Measurements from ENCODE around the gene KLK10. TPM values are rescaled to one million over a fixed set of nuclear protein-coding genes. Genes with fewer than 3 reads are reported as not detected.
A peak's percentile ranks its signal among the peaks of the same experiment; 100 is the strongest.

Gene KLK10
- total and polyA plus RNA-seq, 2 experiments from 2014 or later, result not detected

GRCh38 chr19:51063664-51064063 lies 44.2 kb upstream of the KLK10 start:
- Histone ChIP-seq H3K36me3 (ENCODE audit: low read depth) (no peaks in the 10 kb centered on the region), H3K9me3 (ENCODE audit: low read depth) (no peaks in the 10 kb centered on the region), H3K9ac (no peak overlapping the region), H4K20me1 (ENCODE audit: insufficient read depth) (no peaks in the 10 kb centered on the region), H2AFZ (no peak overlapping the region), H3K79me2 (ENCODE audit: insufficient read depth) (no peaks in the 10 kb centered on the region), H3K4me1 (ENCODE audit: insufficient read depth) (no peaks in the 10 kb centered on the region), H3K9me2 (ENCODE audit: insufficient read depth) (no peaks in the 10 kb centered on the region), H3K27me3 (replicated peaks; ENCODE audit: insufficient read depth) (no peaks in the 10 kb centered on the region), H3F3A (ENCODE audit: insufficient read depth) (no peaks in the 10 kb centered on the region), H3K27ac (no peak overlapping the region), H3K4me3 (no peak overlapping the region), H3K4me2 (ENCODE audit: unreplicated experiment) (no peak overlapping the region)
- no peak for TF ChIP-seq EZH2phosphoT487 (IDR thresholded peaks at IDR 0.05; ENCODE audit: insufficient read depth, low read depth)
- TF ChIP-seq EZH2 (IDR thresholded peaks at IDR 0.05; ENCODE audit: insufficient read depth, poor library complexity, severe bottlenecking), result no peak
- 63 to 67% methylated on average over 7 of the region's 7 CpGs for WGBS, 2 experiments (ENCODE audit: low coverage in 1 of 2, low lambda C conversion rate in 2 of 2, missing lambda C conversion rate in 2 of 2)
- DNase-seq, result no peak
- in situ Hi-C loops (cut with MboI), result no loop called here

DNA sequence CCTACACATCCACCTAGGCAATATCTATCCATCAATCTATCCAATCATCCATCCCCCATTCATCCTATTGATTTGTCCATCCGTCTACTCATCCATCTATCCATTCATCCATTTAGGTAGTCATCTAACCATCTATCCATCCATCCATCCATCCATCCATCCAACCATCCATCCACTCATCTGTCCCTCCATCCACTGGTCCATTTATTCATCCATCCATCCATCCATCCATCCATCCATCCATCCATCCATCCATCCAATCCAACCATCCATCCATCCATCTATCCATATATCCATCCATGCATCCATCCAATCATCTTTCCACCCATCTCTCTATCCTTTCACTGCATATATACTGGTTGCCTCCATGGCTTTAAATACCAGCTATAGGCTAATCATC lies 41.5 kb upstream of the KLK10 start:
- in situ Hi-C loops (cut with MboI), result no loop called here
- Histone ChIP-seq H3K79me2 (ENCODE audit: insufficient read depth) (no peaks in the 10 kb centered on the region), H3K27ac (no peak overlapping the region), H3K9me3 (ENCODE audit: low read depth) (no peaks in the 10 kb centered on the region), H3K4me1 (ENCODE audit: insufficient read depth) (no peaks in the 10 kb centered on the region), H3K9ac (no peak overlapping the region), H3K27me3 (replicated peaks; ENCODE audit: insufficient read depth) (0 out of 2 replicates have a peak, but pooled peaks cover 5% of the 10 kb centered on the region), H3K4me2 (ENCODE audit: unreplicated experiment) (no peak overlapping the region), H3K36me3 (ENCODE audit: low read depth) (no peaks in the 10 kb centered on the region), H2AFZ (no peak overlapping the region), H3F3A (ENCODE audit: insufficient read depth) (no peaks in the 10 kb centered on the region), H3K9me2 (ENCODE audit: insufficient read depth) (no peaks in the 10 kb centered on the region), H4K20me1 (ENCODE audit: insufficient read depth) (no peaks in the 10 kb centered on the region), H3K4me3 (no peak overlapping the region)
- DNase-seq, result no peak
- no peak for TF ChIP-seq EZH2phosphoT487 (IDR thresholded peaks at IDR 0.05; ENCODE audit: insufficient read depth, low read depth)
- TF ChIP-seq EZH2 (IDR thresholded peaks at IDR 0.05; ENCODE audit: insufficient read depth, poor library complexity, severe bottlenecking), result no peak
- 0 to 24% methylated on average over 1 of the region's 1 CpG for WGBS, 2 experiments (ENCODE audit: low coverage in 1 of 2, low lambda C conversion rate in 2 of 2, missing lambda C conversion rate in 2 of 2)

DNA sequence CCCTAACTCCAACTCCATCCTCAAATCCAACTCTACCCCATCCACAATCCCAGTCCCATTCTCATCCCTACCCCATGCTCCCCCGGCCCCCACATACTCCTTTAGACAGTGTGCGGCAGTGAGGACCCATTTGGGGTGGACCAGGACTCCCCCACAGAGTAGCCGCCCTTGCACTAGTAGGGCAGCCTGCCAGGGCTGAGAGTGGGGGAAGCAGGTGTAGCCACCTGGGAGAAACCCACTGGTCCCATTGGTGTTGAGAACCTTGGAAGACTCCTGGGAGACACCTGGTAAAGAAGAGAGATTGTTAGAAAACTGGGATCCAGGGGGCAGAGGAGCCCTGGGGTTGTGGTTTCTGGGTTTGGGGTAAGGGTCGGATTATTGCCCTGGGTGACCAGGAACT lies 40.8 kb upstream of the KLK10 start:
- 0 out of 2 replicates have a peak, but pooled peaks cover 5% of the 10 kb centered on the region for H3K27me3 ChIP-seq (replicated peaks; ENCODE audit: insufficient read depth)
- no peak overlapping the region for H3K9ac ChIP-seq
- H3K36me3 ChIP-seq (ENCODE audit: low read depth), result no peaks in the 10 kb centered on the region
- no peaks in the 10 kb centered on the region for H3K9me3 ChIP-seq (ENCODE audit: low read depth)
- no peak for TF ChIP-seq EZH2 (IDR thresholded peaks at IDR 0.05; ENCODE audit: insufficient read depth, poor library complexity, severe bottlenecking)
- no peak for TF ChIP-seq EZH2phosphoT487 (IDR thresholded peaks at IDR 0.05; ENCODE audit: insufficient read depth, low read depth)
- no peaks in the 10 kb centered on the region for H3F3A ChIP-seq (ENCODE audit: insufficient read depth)
- no peaks in the 10 kb centered on the region for H3K9me2 ChIP-seq (ENCODE audit: insufficient read depth)
- no peaks in the 10 kb centered on the region for H4K20me1 ChIP-seq (ENCODE audit: insufficient read depth)
- H3K4me3 ChIP-seq, result no peak overlapping the region
- no peaks in the 10 kb centered on the region for H3K79me2 ChIP-seq (ENCODE audit: insufficient read depth)
- no peaks in the 10 kb centered on the region for H3K4me1 ChIP-seq (ENCODE audit: insufficient read depth)
- H3K27ac ChIP-seq, result no peak overlapping the region
- DNase-seq, result no peak
- H3K4me2 ChIP-seq (ENCODE audit: unreplicated experiment), result no peak overlapping the region
- in situ Hi-C loops (cut with MboI), result no loop called here
- no peak overlapping the region for H2AFZ ChIP-seq
- 29 to 44% methylated on average over 4 of the region's 4 CpGs for WGBS, 2 experiments (ENCODE audit: low coverage in 1 of 2, low lambda C conversion rate in 2 of 2, missing lambda C conversion rate in 2 of 2)

- Histone ChIP-seq H4K20me1 (ENCODE audit: insufficient read depth) (no peaks in the 10 kb centered on the region), H3K9me3 (ENCODE audit: low read depth) (no peaks in the 10 kb centered on the region), H3K9me2 (ENCODE audit: insufficient read depth) (no peaks in the 10 kb centered on the region), H3K79me2 (ENCODE audit: insufficient read depth) (no peaks in the 10 kb centered on the region), H2AFZ (no peak overlapping the region), H3K4me1 (ENCODE audit: insufficient read depth) (no peaks in the 10 kb centered on the region), H3K27ac (no peak overlapping the region), H3K9ac (no peak overlapping the region), H3K4me2 (ENCODE audit: unreplicated experiment) (no peak overlapping the region), H3K27me3 (replicated peaks; ENCODE audit: insufficient read depth) (0 out of 2 replicates have a peak, but pooled peaks cover 5% of the 10 kb centered on the region), H3F3A (ENCODE audit: insufficient read depth) (no peaks in the 10 kb centered on the region), H3K4me3 (no peak overlapping the region), H3K36me3 (ENCODE audit: low read depth) (no peaks in the 10 kb centered on the region)
- DNase-seq, result no peak
- in situ Hi-C loops (cut with MboI), result no loop called here
- WGBS, 2 experiments (ENCODE audit: low coverage in 1 of 2, low lambda C conversion rate in 2 of 2, missing lambda C conversion rate in 2 of 2), result 30 to 47% methylated on average over 7 of the region's 7 CpGs
- TF ChIP-seq EZH2phosphoT487 (IDR thresholded peaks at IDR 0.05; ENCODE audit: insufficient read depth, low read depth) (no peak), EZH2 (IDR thresholded peaks at IDR 0.05; ENCODE audit: insufficient read depth, poor library complexity, severe bottlenecking) (no peak)
These were observed 40.2 kb upstream of the KLK10 start for GRCh38 chr19:51059715-51060114.

- Histone ChIP-seq H3K9me2 (ENCODE audit: insufficient read depth) (no peaks in the 10 kb centered on the region), H3K4me3 (no peak overlapping the region), H3K9ac (no peak overlapping the region), H3K79me2 (ENCODE audit: insufficient read depth) (no peaks in the 10 kb centered on the region), H3K9me3 (ENCODE audit: low read depth) (no peaks in the 10 kb centered on the region), H3K4me2 (ENCODE audit: unreplicated experiment) (no peak overlapping the region), H3K4me1 (ENCODE audit: insufficient read depth) (no peaks in the 10 kb centered on the region), H3K27ac (no peak overlapping the region), H3K27me3 (replicated peaks; ENCODE audit: insufficient read depth) (peaks cover 12% of the 10 kb centered on the region; the same call in 1 of the 2 replicates), H4K20me1 (ENCODE audit: insufficient read depth) (no peaks in the 10 kb centered on the region), H3F3A (ENCODE audit: insufficient read depth) (no peaks in the 10 kb centered on the region), H2AFZ (no peak overlapping the region), H3K36me3 (ENCODE audit: low read depth) (no peaks in the 10 kb centered on the region)
- TF ChIP-seq EZH2phosphoT487 (IDR thresholded peaks at IDR 0.05; ENCODE audit: insufficient read depth, low read depth) (no peak), EZH2 (IDR thresholded peaks at IDR 0.05; ENCODE audit: insufficient read depth, poor library complexity, severe bottlenecking) (no peak)
- DNase-seq, result peak; percentile 11
- in situ Hi-C loops (cut with MboI), result no loop called here
These were observed 36.4 kb upstream of the KLK10 start for GRCh38 chr19:51055866-51056265.
